Measurements from ENCODE around the gene FGD4.

DNA sequence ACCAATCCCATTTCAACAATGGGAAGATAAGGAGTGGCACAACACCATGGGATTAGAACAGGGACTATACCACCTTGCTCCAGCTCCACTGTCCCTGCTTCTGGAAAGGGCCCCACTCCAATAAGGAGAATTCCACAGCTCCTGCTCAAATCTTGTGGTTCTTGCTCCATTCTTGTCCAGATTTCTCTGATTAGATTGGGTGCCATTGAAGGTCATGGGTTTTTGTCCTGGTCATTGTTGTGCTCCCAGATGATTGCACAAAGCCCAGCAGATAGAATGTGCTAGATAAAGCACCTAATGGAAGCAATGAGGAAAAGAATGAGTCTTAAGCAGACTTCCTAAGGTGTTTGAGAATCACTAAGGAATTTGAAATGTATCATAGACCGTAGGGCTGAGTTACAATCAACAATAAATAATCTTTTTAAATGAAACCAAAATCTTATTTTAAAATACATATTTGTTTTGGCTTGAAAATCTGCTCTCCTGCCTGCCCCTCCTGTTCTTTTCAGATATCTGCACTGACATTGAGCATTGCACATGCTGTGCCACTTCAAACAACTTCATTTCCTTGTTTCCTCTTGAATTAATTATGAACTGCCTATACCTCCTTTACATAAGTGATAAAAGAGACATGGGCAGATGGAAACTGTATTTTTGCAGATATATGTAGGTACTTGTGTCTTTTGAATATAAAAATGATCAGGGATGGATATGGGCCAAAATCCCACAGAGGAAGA is 115.9 kb downstream of the FGD4 start:
- TF ChIP-seq, protein P1, sequence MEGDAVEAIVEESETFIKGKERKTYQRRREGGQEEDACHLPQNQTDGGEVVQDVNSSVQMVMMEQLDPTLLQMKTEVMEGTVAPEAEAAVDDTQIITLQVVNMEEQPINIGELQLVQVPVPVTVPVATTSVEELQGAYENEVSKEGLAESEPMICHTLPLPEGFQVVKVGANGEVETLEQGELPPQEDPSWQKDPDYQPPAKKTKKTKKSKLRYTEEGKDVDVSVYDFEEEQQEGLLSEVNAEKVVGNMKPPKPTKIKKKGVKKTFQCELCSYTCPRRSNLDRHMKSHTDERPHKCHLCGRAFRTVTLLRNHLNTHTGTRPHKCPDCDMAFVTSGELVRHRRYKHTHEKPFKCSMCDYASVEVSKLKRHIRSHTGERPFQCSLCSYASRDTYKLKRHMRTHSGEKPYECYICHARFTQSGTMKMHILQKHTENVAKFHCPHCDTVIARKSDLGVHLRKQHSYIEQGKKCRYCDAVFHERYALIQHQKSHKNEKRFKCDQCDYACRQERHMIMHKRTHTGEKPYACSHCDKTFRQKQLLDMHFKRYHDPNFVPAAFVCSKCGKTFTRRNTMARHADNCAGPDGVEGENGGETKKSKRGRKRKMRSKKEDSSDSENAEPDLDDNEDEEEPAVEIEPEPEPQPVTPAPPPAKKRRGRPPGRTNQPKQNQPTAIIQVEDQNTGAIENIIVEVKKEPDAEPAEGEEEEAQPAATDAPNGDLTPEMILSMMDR (IDR thresholded peaks at IDR 0.05) = no peak
- no peak for TF ChIP-seq ZFX (IDR thresholded peaks at IDR 0.05; ENCODE audit: borderline replicate concordance)

Data from 22Rv1 (cell line).